IMR-90 (cell line): ENCODE measurements around the gene ARVCF. TPM values are rescaled to one million over a fixed set of nuclear protein-coding genes. Genes with fewer than 3 reads are reported as not detected.

Experiments
- ATAC-seq: fragments of 200-7000 bp; cut with Tn5 transposase; 2 replicates; pipeline ENCODE4 v1.9.1; 2020; ENCODE audit warnings: low read depth, mild to moderate bottlenecking, moderate library complexity
- BruUV-seq: library from RNA; stranded (reverse); fragments of 400-500 nt; replicated peaks from 2 replicates; lab custom pipeline; 2021; lab: Mats Ljungman, UMichigan
- CTCF ChIA-PET: fragments of 300-600 bp; formaldehyde crosslinking; extraction: SDS; loops from one replicate; lab custom pipeline; 2021; ENCODE audit warnings: antibody characterized with exemption; lab: Yijun Ruan, JAX
- POLR2A ChIA-PET: fragments of 300-600 bp; sonication (Branson Sonifier 250); formaldehyde crosslinking; loops from one replicate; lab custom pipeline; 2022; ENCODE audit warnings: antibody characterized with exemption; ENCODE audit not compliant: unreplicated experiment; lab: Charles Lee
- DNase-seq: peaks from one replicate; pipeline ENCODE4 v3.0.0; 2013
- H2AFZ ChIP-seq: replicated peaks from 2 replicates; pipeline ENCODE3; 2013; ENCODE audit warnings: low read length, mild to moderate bottlenecking; ENCODE audit not compliant: poor library complexity
- H2AK5ac ChIP-seq: 2 replicates; pipeline ENCODE4 v1.6.1; 2013; ENCODE audit warnings: low read depth, low read length, inconsistent platforms
- H2AK9ac ChIP-seq: replicated peaks from 2 replicates; pipeline ENCODE3; 2013; ENCODE audit warnings: mild to moderate bottlenecking, low read depth, low read length, moderate library complexity; ENCODE audit not compliant: poor library complexity
- H2BK120ac ChIP-seq: 2 replicates; pipeline ENCODE4 v1.6.1; 2013; ENCODE audit warnings: low read depth, low read length, inconsistent platforms
- H2BK15ac ChIP-seq: 3 replicates; pipeline ENCODE4 v1.6.1; 2013; ENCODE audit warnings: low read depth, low read length, inconsistent platforms
- H2BK20ac ChIP-seq: 2 replicates; pipeline ENCODE4 v1.6.1; 2013; ENCODE audit warnings: low read depth, mild to moderate bottlenecking, inconsistent platforms, low read length, moderate library complexity
- H2BK5ac ChIP-seq: 2 replicates; pipeline ENCODE4 v1.6.1; 2013; ENCODE audit warnings: mild to moderate bottlenecking, low read depth, low read length, inconsistent platforms; ENCODE audit not compliant: poor library complexity, severe bottlenecking
- H3K14ac ChIP-seq: replicated peaks from 2 replicates; pipeline ENCODE4 v1.6.1; 2013; ENCODE audit warnings: low read depth, low read length, inconsistent platforms
- H3K18ac ChIP-seq: 2 replicates; pipeline ENCODE4 v1.6.1; 2013; ENCODE audit warnings: low read depth, low read length, control low read depth
- H3K23ac ChIP-seq: 2 replicates; pipeline ENCODE4 v1.6.1; 2013; ENCODE audit warnings: low read depth, low read length, inconsistent platforms
- H3K27ac ChIP-seq: 2 replicates; pipeline ENCODE4 v1.5.1; 2013; ENCODE audit warnings: mild to moderate bottlenecking, control low read depth, low read length; ENCODE audit not compliant: insufficient read depth
- H3K27me3 ChIP-seq: 2 replicates; pipeline ENCODE4 v1.6.1; 2013; ENCODE audit warnings: low read length; ENCODE audit not compliant: control insufficient read depth, insufficient read depth
- H3K36me3 ChIP-seq: 2 replicates; pipeline ENCODE4 v1.6.1; 2013; ENCODE audit warnings: low read length, mixed read lengths; ENCODE audit not compliant: control insufficient read depth, insufficient read depth
- H3K4ac ChIP-seq: 2 replicates; pipeline ENCODE4 v1.6.1; 2013; ENCODE audit warnings: low read depth, low read length, inconsistent platforms
- H3K4me1 ChIP-seq: 2 replicates; pipeline ENCODE4 v1.6.1; 2013; ENCODE audit warnings: low read length, mixed read lengths; ENCODE audit not compliant: control insufficient read depth, insufficient read depth
- H3K4me2 ChIP-seq: 2 replicates; pipeline ENCODE4 v1.6.1; 2013; ENCODE audit warnings: low read depth, mild to moderate bottlenecking, control low read depth, low read length, moderate library complexity
- H3K4me3 ChIP-seq: 2 replicates; pipeline ENCODE4 v1.5.1; 2013; ENCODE audit warnings: low read depth, mild to moderate bottlenecking, control low read depth, low read length, moderate library complexity; ENCODE audit not compliant: insufficient read depth
- H3K56ac ChIP-seq: 2 replicates; pipeline ENCODE4 v1.6.1; 2013; ENCODE audit warnings: low read length, inconsistent platforms; ENCODE audit not compliant: insufficient read depth; ENCODE audit errors: extremely low read depth
- H3K79me1 ChIP-seq, 2 experiments: 2 replicates each; pipeline ENCODE4 v1.6.1; 2013; ENCODE audit warnings: low read length in 2 of 2, inconsistent platforms in 1 of 2, low read depth in 1 of 2
- H3K9ac ChIP-seq: 2 replicates; pipeline ENCODE4 v1.6.1; 2013; ENCODE audit warnings: low read depth, low read length, control low read depth
- H3K9me1 ChIP-seq: 2 replicates; pipeline ENCODE4 v1.6.1; 2013; ENCODE audit warnings: low read length, inconsistent platforms; ENCODE audit not compliant: insufficient read depth
- H3K9me3 ChIP-seq: 2 replicates; pipeline ENCODE4 v1.6.1; 2013; ENCODE audit warnings: low read length; ENCODE audit not compliant: control insufficient read depth, insufficient read depth
- H4K20me1 ChIP-seq: 2 replicates; pipeline ENCODE4 v1.6.1; 2013; ENCODE audit warnings: low read length, inconsistent platforms; ENCODE audit not compliant: insufficient read depth
- H4K5ac ChIP-seq: 2 replicates; pipeline ENCODE4 v1.6.1; 2013; ENCODE audit warnings: mild to moderate bottlenecking, low read depth, low read length, control low read depth
- H4K8ac ChIP-seq, 2 experiments: 2 replicates each; pipeline ENCODE4 v1.6.1; 2013; ENCODE audit warnings: low read depth in 2 of 2, low read length in 2 of 2, control low read depth in 1 of 2, inconsistent platforms in 1 of 2
- H4K91ac ChIP-seq: 2 replicates; pipeline ENCODE4 v1.6.1; 2013; ENCODE audit warnings: low read depth, low read length, inconsistent platforms; ENCODE audit not compliant: insufficient read depth
- CEBPB ChIP-seq: IDR thresholded peaks from 2 replicates; pipeline ENCODE4 v1.6.1; 2012; ENCODE audit warnings: low read depth, low read length, improper control_type of control experiment
- WGBS, 2 experiments: methylation state at CpG; one replicate each; pipeline versions ENCODE4 v1.1.5 to v1.1.7; 2013; ENCODE audit warnings: missing lambda C conversion rate in 2 of 2; ENCODE audit not compliant: insufficient read length in 1 of 2; ENCODE audit errors: extremely low coverage in 2 of 2; 5-methylcytosine and 5-hydroxymethylcytosine counted together
- dilution Hi-C: fragments of 300-500 bp; cut with HindIII; formaldehyde crosslinking; loops from one replicate; pipeline ENCODE4 v1.14.3; 2018; ENCODE audit warnings: low sequenced_read_pairs; ENCODE audit not compliant: unreplicated experiment
- in situ Hi-C: fragments of 300-500 bp; cut with MboI; formaldehyde crosslinking; loops from 3 replicates; pipeline ENCODE4 v1.14.3; 2019; ENCODE audit warnings: low sequenced_read_pairs, inconsistent platforms, mixed read lengths
- intact Hi-C: fragments of 100-400 bp; cut with micrococcal nuclease; formaldehyde crosslinking; loops from 2 replicates; pipeline ENCODE4 v1.10.0; 2022
- polyA plus RNA-seq, 3 experiments: library from polyadenylated mRNA; depleted of rRNA; stranded (reverse); fragments of >200 nt; gene quantifications; 2 replicates each; pipeline ENCODE4 v1.2.3, GENCODE V29; 2012; ENCODE audit warnings: low replicate concordance in 1 of 3
- total RNA-seq: library from RNA; depleted of rRNA; stranded (reverse); fragments of >200 nt; gene quantifications from 2 replicates; pipeline ENCODE4 v1.2.3, GENCODE V29; 2012

ARVCF gene
- total and polyA plus RNA-seq, 2 of the 4 experiments (the other 2 are of a cell fraction) = 8.6 to 14.1 TPM

DNA sequence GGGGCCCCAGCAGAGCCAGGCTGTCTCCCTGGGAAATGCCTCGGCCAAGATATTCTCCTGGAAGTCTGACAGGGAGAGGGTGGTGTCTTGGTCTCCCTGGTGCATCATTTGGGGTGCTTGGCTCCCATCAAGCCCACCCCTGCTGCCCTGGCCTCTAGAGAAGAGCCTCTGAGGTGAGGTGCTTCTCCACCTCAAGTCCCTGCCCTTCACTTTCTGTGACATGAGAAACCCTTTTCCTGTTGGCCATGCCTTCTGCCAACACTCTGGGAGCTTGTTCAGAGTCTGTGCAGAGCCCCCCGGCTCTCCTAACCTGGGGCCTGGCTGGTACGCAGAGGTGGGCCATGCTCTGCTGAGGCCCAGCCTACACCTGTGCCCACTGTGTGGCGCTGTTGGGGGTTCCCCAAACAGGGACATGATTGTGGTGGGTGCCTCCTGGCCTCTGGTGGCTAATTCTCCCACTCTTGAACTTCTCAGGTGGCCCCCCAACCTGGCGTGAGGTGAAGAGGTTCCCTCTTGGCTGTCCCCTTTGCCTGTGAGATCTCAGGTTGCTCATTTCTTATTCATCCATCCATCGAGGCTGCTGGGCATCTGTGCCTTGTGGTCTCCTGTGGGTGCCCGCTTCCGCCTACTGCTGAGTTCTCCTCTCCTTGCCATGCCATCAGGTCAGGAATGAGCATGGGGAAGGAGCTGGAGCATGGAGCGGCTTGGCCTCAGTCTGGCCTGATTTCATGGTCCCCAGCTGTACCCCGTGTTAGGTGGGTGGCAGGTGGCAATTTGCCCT, 44.3 kb upstream of the ARVCF start:
- Histone ChIP-seq H3K9ac (no peak overlapping the region), H3K79me1 (peaks cover 5 to 8% of the 10 kb centered on the region in 2 experiments; a peak in 1 of 4 replicates), H3K9me3 (no peaks in the 10 kb centered on the region), H3K9me1 (peaks cover 5% of the 10 kb centered on the region), H4K8ac (no peak overlapping the region), H3K23ac (no peak overlapping the region), H4K91ac (no peak overlapping the region), H2AFZ (no peak overlapping the region), H3K18ac (no peak overlapping the region), H2AK9ac (no peak overlapping the region), H2BK120ac (no peak overlapping the region), H2BK15ac (no peak overlapping the region), H4K5ac (no peak overlapping the region), H3K14ac (no peak overlapping the region), H4K20me1 (no peaks in the 10 kb centered on the region; the same call in 1 of the 2 replicates), H3K4me1 (no peaks in the 10 kb centered on the region), H3K4ac (no peak overlapping the region), H2AK5ac (no peak overlapping the region), H3K27me3 (no peaks in the 10 kb centered on the region), H3K4me2 (no peak overlapping the region), H2BK5ac (no peak overlapping the region), H3K56ac (no peak overlapping the region), H2BK20ac (no peak overlapping the region), H3K27ac (no peak overlapping the region), H3K36me3 (peaks cover 46% of the 10 kb centered on the region), H3K4me3 (no peak overlapping the region)
- DNase-seq (no peak), ATAC-seq (no peak)
- dilution Hi-C loops = no loop called here
- intact Hi-C loops = no loop called here
- WGBS, 2 experiments = 80% methylated on average over 3 of the region's 10 CpGs; no CpG with 5 or more reads in 1 of the 2 experiments
- no peak for TF ChIP-seq CEBPB
- ChIA-PET POLR2A (no interaction called here), CTCF (no interaction called here)
- in situ Hi-C loops = no loop called here
- BruUV-seq = no TSS peak
